T-helper 2 cell treated with Interferon-gamma antibody and Interleukin-4, amounts not matched to agents 5 μg/mL and 100 μg/mL, for 36 hours (primary cell): ENCODE data around the gene C3orf22.
"Not testable (repeated sequence)": the region's sequence is repeated elsewhere in the genome, so short reads cannot be mapped to it uniquely, and the experiment has no call there.

Source experiments
- DNase-seq: peaks from one replicate; pipeline ENCODE4 v3.0.0; 2021; ENCODE audit warnings: low spot score
- H3K27ac Mint-ChIP-seq: one replicate; pipeline ENCODE4 v1.8.0; 2021; ENCODE audit warnings: mild to moderate bottlenecking, mixed read lengths
- H3K27me3 Mint-ChIP-seq: one replicate; pipeline ENCODE4 v1.8.0; 2021; ENCODE audit warnings: low read depth, mixed read lengths
- H3K36me3 Mint-ChIP-seq: one replicate; pipeline ENCODE4 v1.8.0; 2021; ENCODE audit warnings: low read depth, mixed read lengths
- H3K4me1 Mint-ChIP-seq: one replicate; pipeline ENCODE4 v1.8.0; 2021; ENCODE audit warnings: low read depth, mixed read lengths
- H3K4me3 Mint-ChIP-seq: one replicate; pipeline ENCODE4 v1.8.0; 2022; ENCODE audit warnings: mild to moderate bottlenecking, moderate library complexity, mixed read lengths
- H3K9me3 Mint-ChIP-seq: one replicate; pipeline ENCODE4 v1.8.0; 2021; ENCODE audit warnings: mixed read lengths

Gene C3orf22, protein sequence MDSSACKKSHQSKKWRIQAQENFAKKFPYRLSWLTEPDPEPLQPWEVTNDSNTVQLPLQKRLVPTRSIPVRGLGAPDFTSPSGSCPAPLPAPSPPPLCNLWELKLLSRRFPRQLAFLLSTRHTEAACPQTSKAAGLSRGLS

DNA sequence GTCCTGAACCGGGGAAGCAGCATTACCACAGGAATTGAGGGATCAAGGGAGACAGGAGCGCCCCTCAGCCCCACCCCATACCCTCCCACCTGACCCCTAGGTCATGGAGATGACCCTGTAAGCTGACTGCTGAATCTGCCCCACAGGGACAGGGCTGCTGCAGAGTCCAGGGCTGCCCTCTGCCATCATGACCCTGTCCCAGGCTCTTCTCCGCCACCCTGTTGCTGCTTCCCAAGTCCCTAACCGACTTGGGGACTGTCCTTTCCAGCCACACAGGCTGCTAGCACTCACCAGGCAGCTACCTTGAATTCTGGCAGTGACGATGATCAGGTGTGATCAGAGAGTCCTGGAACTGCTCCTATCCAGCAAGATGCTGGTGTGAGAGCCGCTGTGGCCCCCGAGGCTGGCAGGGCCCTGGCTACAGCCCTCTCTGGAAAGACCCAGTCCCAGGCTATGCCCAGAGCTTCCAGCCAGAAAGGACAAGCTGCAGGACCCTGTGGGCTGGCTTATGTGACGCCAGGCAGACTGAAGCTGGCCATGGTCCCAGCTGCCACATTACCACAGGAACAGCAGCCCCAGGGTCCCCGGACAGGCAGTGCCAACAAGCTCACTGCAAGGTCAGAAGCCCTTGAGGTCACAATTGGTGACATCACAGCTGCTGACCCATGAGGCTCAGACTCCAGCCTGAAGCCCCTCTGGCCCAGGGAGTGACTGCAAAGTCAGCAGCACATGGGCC is at the start of gene C3orf22:
Gene C3orf22, minus strand, starts transcription at position 597 of the 736 bp plus-strand sequence. CDS start 5,542 bp downstream, outside the sequence.
- Mint-ChIP-seq H3K4me3 (no peak within 1 kb of the TSS), H3K36me3 (no peaks in the 10 kb centered on the region), H3K27ac (no peak within 1 kb of the TSS), H3K9me3 (no peaks in the 10 kb centered on the region), H3K27me3 (peaks cover 21% of the 10 kb centered on the region), H3K4me1 (no peaks in the 10 kb centered on the region)
- DNase-seq, result no peak

DNA sequence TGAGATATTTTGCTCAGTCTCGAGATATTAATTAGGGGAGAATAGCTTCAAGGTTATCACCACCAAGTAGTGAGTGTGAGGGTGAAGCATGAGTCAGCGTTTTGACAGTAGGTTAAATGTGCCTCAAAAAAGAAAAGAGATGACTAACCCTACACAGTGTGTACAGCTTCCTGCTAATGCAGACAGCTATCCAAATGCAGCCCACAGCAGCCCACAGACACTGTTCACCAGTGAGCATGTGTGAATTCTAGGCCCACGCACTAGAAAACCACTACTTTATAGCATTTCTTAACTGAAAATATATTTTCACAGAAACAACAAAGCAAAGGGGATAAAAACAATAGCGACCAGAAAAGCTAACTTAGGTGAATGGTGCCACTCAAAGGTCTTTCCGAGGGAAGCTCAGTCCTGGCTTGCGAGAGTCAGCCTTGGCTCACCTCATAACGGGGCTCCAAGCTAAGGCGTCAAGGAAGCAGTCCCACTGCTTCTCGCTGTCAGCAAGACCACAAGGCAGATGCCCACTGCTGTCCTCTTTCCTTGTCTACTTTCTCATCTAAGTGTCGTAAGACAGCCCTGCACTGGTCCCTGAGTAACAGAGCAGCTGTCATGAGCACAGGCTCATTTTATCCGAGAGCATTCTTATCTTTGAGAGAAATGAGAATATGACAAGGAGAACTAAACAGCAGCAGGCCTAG is 48.6 kb upstream of the C3orf22 start:
- Mint-ChIP-seq H3K27me3 (no peaks in the 10 kb centered on the region), H3K4me3 (no peak overlapping the region), H3K36me3 (no peaks in the 10 kb centered on the region), H3K9me3 (no peaks in the 10 kb centered on the region), H3K27ac (peak overlapping the region; percentile 13), H3K4me1 (peaks cover 6% of the 10 kb centered on the region)
- peak; percentile 42 for DNase-seq

DNA sequence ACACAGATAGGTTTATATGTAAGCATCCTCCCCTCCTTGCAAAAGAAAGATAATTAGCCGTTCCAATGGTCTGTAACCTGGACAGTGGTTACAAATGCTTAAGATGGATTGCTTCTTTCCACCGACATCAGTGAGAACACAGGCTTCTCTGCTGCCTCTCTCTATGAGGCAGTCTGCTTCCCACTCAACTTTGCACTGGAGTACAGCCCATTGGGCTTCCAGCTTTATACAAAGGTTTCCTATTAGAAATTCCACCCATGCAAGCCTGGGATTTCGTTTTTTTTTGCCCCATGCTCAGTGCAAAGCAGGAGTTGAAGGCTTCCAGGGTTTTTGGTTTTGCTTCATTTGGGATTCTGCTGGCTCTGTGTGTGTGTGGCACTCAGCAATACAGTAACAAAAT is 47.3 kb upstream of the C3orf22 start:
- Mint-ChIP-seq H3K4me3 (no peak overlapping the region), H3K27me3 (peaks cover 8% of the 10 kb centered on the region), H3K4me1 (peaks cover 4% of the 10 kb centered on the region), H3K36me3 (no peaks in the 10 kb centered on the region), H3K9me3 (no peaks in the 10 kb centered on the region), H3K27ac (no peak overlapping the region)
- DNase-seq, result no peak

DNA sequence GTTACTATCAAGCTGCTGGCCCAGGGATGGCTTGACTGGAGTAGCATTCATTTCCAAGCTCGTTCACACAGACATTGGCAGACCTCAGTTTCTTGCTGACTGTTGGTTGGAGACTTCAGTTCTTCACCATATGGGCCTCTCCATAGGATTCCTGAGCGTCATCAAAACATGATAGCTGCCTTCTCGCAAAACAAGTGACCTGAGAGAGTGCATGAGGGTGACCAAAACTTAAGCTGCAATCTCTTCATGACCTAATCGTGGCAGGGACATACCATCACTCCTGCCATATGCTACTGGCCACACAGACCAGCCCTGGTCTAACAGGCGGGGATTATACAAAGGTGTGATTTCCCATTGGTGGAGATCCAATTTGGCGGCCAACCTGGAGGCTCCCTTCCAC is 46.0 kb upstream of the C3orf22 start:
- Mint-ChIP-seq H3K4me1 (peaks cover 4% of the 10 kb centered on the region), H3K27ac (no peak overlapping the region), H3K9me3 (no peaks in the 10 kb centered on the region), H3K4me3 (no peak overlapping the region), H3K27me3 (peaks cover 15% of the 10 kb centered on the region), H3K36me3 (no peaks in the 10 kb centered on the region)
- no peak for DNase-seq

DNA sequence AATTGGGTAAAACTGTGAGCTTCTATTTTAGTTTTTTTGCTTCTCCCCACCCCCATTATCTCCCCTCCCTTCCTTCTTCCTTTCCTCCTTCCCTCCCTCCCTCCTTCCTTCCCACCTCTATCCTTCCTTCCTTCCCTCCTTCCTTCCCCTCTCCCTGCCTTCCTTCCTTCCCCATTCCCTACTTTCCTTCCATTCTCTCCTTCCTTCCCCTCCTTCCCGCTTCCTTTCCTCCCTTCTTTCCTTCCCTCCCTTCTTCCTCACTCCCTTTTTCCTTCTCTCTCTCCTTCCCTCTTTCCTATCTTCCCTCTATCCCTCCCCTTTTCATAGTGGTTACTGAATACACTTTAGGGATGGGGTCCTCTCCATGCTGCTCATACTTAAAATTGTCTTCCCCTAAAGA is 40.4 kb upstream of the C3orf22 start:
- H3K36me3 Mint-ChIP-seq, result no peaks in the 10 kb centered on the region
- no peaks in the 10 kb centered on the region for H3K4me1 Mint-ChIP-seq
- H3K9me3 Mint-ChIP-seq, result no peaks in the 10 kb centered on the region
- H3K27ac Mint-ChIP-seq, result no peak overlapping the region
- no peak for DNase-seq
- no peak overlapping the region for H3K4me3 Mint-ChIP-seq
- H3K27me3 Mint-ChIP-seq, result peaks cover 18% of the 10 kb centered on the region

DNA sequence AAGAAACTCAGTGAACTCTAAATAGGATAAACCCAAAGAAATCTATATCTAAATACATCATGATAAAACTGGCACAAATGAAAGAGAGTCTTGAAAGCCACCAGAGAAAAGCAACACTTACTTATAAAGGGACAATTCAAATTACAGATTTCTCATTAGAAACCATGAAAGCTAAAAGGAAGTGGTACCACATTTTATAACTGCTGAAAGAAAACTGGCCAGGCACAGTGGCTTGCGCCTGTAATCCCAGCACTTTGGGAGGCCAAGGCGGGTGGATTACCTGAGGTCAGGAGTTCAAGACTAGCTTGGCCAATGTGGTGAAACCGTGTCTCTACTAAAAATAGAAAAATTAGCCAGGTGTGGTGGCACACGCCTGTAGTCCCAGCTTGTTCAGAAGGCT is 36.7 kb upstream of the C3orf22 start:
- H3K36me3 Mint-ChIP-seq, H3K27me3 Mint-ChIP-seq, H3K4me1 Mint-ChIP-seq, H3K9me3 Mint-ChIP-seq, H3K27ac Mint-ChIP-seq, H3K4me3 Mint-ChIP-seq, DNase-seq: not testable (repeated sequence)

DNA sequence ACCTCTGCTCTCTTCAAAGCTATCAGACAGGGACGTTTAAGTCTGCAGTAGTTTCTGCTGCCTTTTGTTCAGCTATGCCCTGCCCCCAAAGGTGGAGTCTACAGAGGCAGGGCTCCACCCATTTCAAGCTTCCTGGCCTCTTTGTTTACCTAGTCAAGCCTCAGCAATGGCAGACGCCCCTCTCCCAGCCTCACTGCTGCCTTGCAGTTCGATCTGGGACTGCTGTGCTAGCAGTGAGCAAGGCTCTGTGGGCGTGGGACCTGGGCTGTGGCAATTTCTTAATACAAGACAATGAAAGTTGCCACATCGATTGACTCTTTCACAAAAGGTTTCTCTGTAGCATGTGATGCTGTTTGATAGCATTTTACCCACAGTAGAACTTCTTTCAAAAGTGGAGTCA is 32.8 kb upstream of the C3orf22 start:
- H3K36me3 Mint-ChIP-seq, H3K27ac Mint-ChIP-seq, DNase-seq, H3K4me3 Mint-ChIP-seq, H3K4me1 Mint-ChIP-seq, H3K9me3 Mint-ChIP-seq: not testable (repeated sequence)
- peaks cover 14% of the 10 kb centered on the region for H3K27me3 Mint-ChIP-seq

DNA sequence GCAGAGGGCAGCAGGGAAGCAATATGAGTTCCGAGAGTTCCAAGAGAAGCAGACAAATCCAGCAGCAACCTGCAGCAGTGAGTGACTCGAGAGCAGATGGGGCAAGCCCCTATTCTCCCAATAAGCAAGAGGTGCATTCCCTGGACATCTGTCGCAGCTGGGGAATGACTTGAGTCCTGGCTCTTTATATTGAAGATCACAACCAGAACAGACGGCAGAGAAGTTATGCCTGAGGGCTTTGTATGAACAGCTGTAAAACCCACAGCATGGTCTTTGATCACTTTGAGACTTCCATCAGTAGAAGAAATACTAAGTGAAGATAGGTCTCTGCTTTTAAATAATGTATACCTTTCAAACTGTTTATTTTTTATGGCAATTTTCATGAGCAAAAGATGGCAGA is 23.6 kb upstream of the C3orf22 start:
- DNase-seq, result no peak
- no peaks in the 10 kb centered on the region for H3K4me1 Mint-ChIP-seq
- no peak overlapping the region for H3K4me3 Mint-ChIP-seq
- H3K9me3 Mint-ChIP-seq, result no peaks in the 10 kb centered on the region
- no peak overlapping the region for H3K27ac Mint-ChIP-seq
- peaks cover 14% of the 10 kb centered on the region for H3K27me3 Mint-ChIP-seq
- H3K36me3 Mint-ChIP-seq, result no peaks in the 10 kb centered on the region

DNA sequence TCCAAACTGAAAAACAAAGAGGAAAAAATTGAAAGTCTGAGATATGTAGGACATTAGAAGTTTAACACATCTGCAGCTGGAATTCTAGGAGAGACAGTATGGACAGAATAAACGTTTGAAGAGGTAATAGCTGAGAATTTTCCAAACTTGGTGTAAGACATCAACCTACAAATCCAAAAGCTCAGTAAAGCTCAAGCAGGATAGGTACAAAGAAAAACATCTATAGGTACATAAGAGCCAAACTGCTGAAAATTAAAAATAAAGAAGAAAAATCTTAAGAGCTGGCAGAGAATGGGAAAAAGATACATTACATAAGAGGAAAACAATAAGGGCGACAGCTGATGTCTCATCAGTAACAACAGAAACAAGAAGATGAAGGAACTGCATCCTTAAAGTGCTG is 22.8 kb upstream of the C3orf22 start:
- no peaks in the 10 kb centered on the region for H3K9me3 Mint-ChIP-seq
- no peak overlapping the region for H3K4me3 Mint-ChIP-seq
- H3K4me1 Mint-ChIP-seq, result no peaks in the 10 kb centered on the region
- no peak overlapping the region for H3K27ac Mint-ChIP-seq
- H3K36me3 Mint-ChIP-seq, result no peaks in the 10 kb centered on the region
- H3K27me3 Mint-ChIP-seq, result peaks cover 14% of the 10 kb centered on the region
- no peak for DNase-seq

DNA sequence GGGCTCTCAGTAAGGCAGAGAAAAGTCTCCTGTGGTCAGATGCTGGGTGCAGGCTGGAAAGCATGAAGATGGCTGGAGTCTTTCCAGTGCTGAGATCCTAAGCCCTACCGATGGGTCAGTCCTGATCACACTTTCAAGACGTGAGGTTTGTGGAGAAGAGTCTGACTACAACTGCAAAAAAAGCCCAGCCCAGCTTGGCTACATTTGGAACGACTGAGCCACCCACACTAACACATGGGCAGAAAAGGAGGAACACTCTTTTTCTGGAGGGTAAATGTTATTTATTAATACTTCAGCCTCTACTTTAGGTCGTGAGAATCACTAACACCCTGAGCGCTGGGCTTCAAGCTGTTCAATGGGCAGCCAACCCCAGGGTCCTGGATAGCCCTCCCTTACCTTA is 22.0 kb upstream of the C3orf22 start:
- H3K36me3 Mint-ChIP-seq, result no peaks in the 10 kb centered on the region
- no peak overlapping the region for H3K4me3 Mint-ChIP-seq
- no peaks in the 10 kb centered on the region for H3K9me3 Mint-ChIP-seq
- no peaks in the 10 kb centered on the region for H3K4me1 Mint-ChIP-seq
- H3K27me3 Mint-ChIP-seq, result peaks cover 14% of the 10 kb centered on the region
- no peak overlapping the region for H3K27ac Mint-ChIP-seq
- DNase-seq, result no peak

DNA sequence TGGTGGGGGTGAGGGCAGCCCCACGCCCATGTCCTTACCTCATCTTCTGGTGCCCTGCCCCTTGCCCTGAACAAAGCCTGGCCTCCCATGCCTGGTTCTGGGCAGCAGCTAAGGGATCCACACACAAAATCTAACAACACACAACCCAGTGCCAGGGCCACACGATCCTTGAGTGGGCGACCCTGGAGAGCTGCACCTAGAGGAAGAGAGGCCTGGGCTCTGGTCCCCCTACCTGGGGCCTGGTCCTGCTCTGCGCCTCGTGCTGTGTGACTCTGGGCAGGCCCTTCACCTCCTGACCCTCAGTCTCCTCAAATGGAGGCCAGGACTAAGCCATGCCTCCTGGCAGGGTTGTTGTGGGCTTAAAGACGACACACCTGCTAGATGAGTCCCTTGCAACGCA is 20.0 kb upstream of the C3orf22 start:
- Mint-ChIP-seq H3K27ac (no peak overlapping the region), H3K27me3 (peaks cover 12% of the 10 kb centered on the region), H3K4me1 (no peaks in the 10 kb centered on the region), H3K4me3 (no peak overlapping the region), H3K36me3 (no peaks in the 10 kb centered on the region), H3K9me3 (no peaks in the 10 kb centered on the region)
- no peak for DNase-seq

DNA sequence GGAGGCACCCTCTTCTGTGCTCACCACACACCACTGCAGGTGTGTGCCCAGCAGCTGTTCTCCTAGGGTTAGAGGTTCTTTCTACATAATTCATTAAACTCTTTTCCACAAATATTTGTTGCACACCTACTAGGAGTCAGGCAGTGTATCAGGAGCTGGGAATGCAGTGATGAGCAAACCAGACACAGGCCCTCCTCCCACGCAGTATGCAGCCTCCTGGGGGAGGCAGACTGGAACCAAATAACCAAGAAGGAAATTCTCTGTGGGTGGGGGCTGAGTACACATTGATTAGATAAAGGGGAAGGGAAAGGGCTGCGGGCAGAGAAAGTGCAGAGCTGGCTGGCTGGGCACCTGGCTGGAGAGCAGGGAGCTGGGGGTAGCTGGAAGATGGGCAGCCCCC is 18.5 kb upstream of the C3orf22 start:
- no peaks in the 10 kb centered on the region for H3K9me3 Mint-ChIP-seq
- DNase-seq, result no peak
- no peak overlapping the region for H3K4me3 Mint-ChIP-seq
- H3K27ac Mint-ChIP-seq, result no peak overlapping the region
- no peaks in the 10 kb centered on the region for H3K4me1 Mint-ChIP-seq
- H3K27me3 Mint-ChIP-seq, result peaks cover 10% of the 10 kb centered on the region
- no peaks in the 10 kb centered on the region for H3K36me3 Mint-ChIP-seq

DNA sequence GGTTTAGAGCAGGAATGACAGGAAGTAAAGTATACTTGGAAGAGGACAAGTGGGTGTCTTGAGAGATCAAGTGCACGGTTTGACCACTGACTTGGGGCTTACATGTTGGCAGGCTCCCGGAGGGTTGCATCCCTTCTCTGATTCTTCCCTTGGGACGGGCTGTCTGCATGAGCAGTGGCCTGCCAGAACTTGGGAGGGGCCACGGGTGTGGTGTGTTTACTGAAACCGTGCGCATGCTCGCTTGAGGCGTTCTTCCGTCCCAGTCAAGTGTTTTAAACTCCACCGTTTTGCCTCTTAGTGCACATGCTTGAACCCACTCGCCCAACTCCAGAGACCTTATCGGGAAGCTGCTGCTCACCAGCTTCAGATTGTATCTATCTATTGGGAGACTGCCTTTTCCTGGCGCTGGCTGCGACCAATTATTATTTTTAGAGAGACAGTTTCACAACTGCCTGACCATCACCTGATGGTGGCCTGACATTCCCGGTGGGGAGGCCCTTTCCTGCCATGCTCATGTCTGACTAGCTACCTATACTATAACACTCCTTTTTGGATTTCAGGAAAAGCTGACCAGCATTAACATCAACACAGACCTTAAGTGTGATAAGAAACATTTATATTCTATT is 14.9 kb upstream of the C3orf22 start:
- Mint-ChIP-seq H3K36me3 (no peaks in the 10 kb centered on the region), H3K4me3 (no peak overlapping the region), H3K27ac (no peak overlapping the region), H3K9me3 (no peaks in the 10 kb centered on the region), H3K27me3 (peaks cover 3% of the 10 kb centered on the region), H3K4me1 (no peaks in the 10 kb centered on the region)
- DNase-seq, result no peak

DNA sequence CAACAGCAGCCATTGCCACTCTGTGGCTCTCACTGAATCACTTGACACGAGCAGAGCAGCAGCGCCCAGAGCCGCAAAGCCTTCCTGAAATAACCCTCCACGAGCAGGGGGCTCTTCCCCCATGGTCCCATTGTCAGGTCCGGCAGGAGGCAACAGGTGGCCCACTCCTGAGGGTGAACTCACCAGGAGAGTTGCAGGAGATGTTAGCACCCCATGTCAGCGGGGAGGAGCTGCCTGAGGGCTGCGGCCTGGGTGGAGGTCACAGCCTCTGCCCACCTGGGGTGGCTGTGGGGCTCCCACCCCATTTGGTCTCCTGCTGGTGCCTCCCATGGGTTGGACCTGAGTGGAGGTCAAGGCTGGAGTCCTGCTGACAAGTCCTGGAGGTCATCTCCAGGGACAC is 12.3 kb upstream of the C3orf22 start:
- Mint-ChIP-seq H3K27me3 (peaks cover 8% of the 10 kb centered on the region), H3K9me3 (no peaks in the 10 kb centered on the region), H3K36me3 (no peaks in the 10 kb centered on the region), H3K27ac (no peak overlapping the region), H3K4me3 (no peak overlapping the region), H3K4me1 (no peaks in the 10 kb centered on the region)
- DNase-seq, result no peak
